ENCODE results near the gene CCT2.

CCT2 gene

GRCh38 chr12:69585189-69586062 is at the start of gene CCT2:
Gene CCT2, plus strand, starts transcription at chr12:69585459. Its CDS starts 63 bp downstream, at chr12:69585522.
- Mint-ChIP-seq H3K9me3 (no peaks in the 10 kb centered on the region), H3K27ac (peak within 1 kb of the TSS; percentile 100), H3K27me3 (no peaks in the 10 kb centered on the region), H3K4me1 (peaks cover 6 to 17% of the 10 kb centered on the region in 2 donors), H3K4me3 (peak within 1 kb of the TSS; percentile 99 to 100), H3K36me3 (peaks cover 21 to 28% of the 10 kb centered on the region in 2 donors)
- peak; percentile 96 to 98 for ATAC-seq (replicated peaks)
- DNase-seq = peak; percentile 94

DNA sequence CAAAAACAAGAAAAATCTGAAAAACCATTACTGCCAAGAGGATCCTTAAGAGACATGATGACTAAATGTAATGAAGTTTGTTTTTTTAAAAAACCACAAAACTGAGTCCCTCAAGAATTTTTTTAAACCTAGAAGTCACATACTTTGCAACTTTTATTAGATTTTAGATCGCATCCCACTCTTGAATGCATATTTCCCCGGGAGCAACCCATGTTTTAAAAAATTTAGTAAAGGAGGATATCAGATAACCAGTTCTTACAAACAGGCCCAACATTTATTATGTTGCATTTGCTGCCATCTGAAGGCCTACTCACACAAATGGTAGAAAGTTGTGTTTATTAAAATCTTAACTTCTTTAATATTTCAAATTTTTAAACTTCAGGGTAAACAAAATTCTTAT is 44.3 kb upstream of the CCT2 start:
- ATAC-seq (replicated peaks) (no peak), DNase-seq (no peak)
- Mint-ChIP-seq H3K9me3 (peaks cover 5 to 6% of the 10 kb centered on the region in 2 donors), H3K4me1 (no peaks in the 10 kb centered on the region), H3K27ac (no peak overlapping the region), H3K27me3 (no peaks in the 10 kb centered on the region), H3K36me3 (peaks cover 16 to 27% of the 10 kb centered on the region in 2 donors), H3K4me3 (no peak overlapping the region)

GRCh38 chr12:69544087-69544486 is 41.2 kb upstream of the CCT2 start:
- peaks cover 5 to 6% of the 10 kb centered on the region in 2 donors for H3K9me3 Mint-ChIP-seq
- H3K4me1 Mint-ChIP-seq = peaks cover 0 to 6% of the 10 kb centered on the region in 2 donors
- H3K4me3 Mint-ChIP-seq = no peak overlapping the region
- no peak for ATAC-seq (replicated peaks)
- DNase-seq = no peak
- no peaks in the 10 kb centered on the region for H3K27me3 Mint-ChIP-seq
- no peak overlapping the region for H3K27ac Mint-ChIP-seq
- peaks cover 13 to 21% of the 10 kb centered on the region in 2 donors for H3K36me3 Mint-ChIP-seq

DNA sequence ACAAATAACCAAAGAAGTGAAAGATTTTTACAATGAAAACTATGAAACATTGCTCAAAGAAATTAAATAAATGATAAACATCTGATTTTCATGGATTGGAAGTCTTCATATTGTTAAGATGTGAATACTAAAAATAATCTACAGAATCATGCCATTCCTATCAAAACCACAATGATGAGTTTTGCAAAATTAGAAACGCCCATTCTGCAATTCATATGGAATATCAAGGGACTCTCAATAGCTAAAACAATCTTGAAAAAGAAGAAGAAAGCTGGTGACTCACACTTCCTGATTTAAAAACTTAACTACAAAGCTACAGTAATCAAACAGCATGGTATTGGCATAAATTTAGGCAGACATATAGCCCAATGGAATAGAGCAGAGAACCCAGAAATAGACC is 40.2 kb upstream of the CCT2 start:
- no peak for ATAC-seq (replicated peaks)
- no peak overlapping the region for H3K27ac Mint-ChIP-seq
- H3K4me3 Mint-ChIP-seq = no peak overlapping the region
- no peak for DNase-seq
- H3K27me3 Mint-ChIP-seq = no peaks in the 10 kb centered on the region
- peaks cover 5 to 13% of the 10 kb centered on the region in 2 donors for H3K4me1 Mint-ChIP-seq
- peaks cover 5 to 6% of the 10 kb centered on the region in 2 donors for H3K9me3 Mint-ChIP-seq
- peaks cover 15 to 29% of the 10 kb centered on the region in 2 donors for H3K36me3 Mint-ChIP-seq

DNA sequence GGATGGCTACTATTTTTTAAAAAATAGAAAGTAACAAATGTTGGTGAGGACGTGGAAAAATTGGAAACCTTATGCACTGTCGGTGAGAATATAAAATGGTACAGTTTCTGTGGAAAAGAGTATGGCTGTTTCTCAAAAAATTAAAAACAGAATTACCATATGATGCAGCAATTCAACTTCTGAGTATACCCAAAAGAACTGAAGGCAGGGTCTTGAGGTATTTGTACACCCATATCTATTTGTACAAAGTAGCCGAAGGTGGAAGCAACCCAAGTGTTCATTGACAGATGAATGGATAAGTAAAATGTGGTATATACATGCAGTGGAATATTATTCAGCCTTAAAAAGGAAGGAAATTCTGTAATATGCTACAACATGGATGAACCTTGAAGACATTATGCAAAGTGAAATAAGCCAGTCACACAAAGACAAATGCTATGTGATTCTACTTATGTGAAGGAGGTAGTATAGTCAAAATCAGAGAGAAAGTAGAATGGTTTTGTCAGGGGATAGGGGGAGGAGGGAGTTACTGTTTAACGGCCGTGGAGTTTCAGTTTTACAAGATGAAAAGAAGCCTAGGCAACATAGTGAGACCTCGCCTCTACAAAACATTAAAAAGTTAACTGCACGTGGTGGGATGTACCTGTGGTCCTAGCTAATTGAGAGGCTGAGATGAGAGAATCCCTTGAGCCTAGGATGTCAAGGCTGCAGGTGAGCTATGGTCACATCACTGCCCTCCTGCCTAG is 38.4 kb upstream of the CCT2 start:
- ATAC-seq (replicated peaks) (no peak), DNase-seq (no peak)
- peaks cover 18 to 28% of the 10 kb centered on the region in 2 donors for H3K36me3 Mint-ChIP-seq
- H3K4me1 Mint-ChIP-seq = peaks cover 6 to 16% of the 10 kb centered on the region in 2 donors
- no peaks in the 10 kb centered on the region for H3K27me3 Mint-ChIP-seq
- peaks cover 5 to 6% of the 10 kb centered on the region in 2 donors for H3K9me3 Mint-ChIP-seq
- no peak overlapping the region for H3K4me3 Mint-ChIP-seq
- no peak overlapping the region for H3K27ac Mint-ChIP-seq

DNA sequence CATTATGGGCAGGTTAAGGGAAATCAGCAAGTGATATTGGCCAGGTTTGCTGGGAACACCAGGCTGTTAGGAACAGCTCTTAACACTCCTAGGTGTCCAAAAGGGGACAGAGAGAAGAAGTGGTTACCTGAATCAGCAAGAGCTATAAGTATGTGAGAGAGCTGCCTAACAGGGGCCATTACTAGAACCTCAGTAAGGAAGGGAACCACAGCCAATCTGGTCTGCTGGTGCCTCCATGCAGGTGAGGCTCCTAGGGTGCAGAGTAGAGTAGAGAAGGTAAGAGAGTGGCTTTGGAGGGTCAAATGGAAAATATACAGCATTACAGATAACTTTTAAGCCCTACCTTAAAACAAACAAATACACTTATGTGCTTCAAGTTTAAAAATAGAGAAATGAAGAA is 36.6 kb upstream of the CCT2 start:
- no peak overlapping the region for H3K4me3 Mint-ChIP-seq
- peaks cover 6 to 16% of the 10 kb centered on the region in 2 donors for H3K4me1 Mint-ChIP-seq
- H3K9me3 Mint-ChIP-seq = peaks cover under 1% of the 10 kb centered on the region in 2 donors
- no peaks in the 10 kb centered on the region for H3K27me3 Mint-ChIP-seq
- DNase-seq (no peak), ATAC-seq (replicated peaks) (no peak)
- peaks cover 12 to 23% of the 10 kb centered on the region in 2 donors for H3K36me3 Mint-ChIP-seq
- H3K27ac Mint-ChIP-seq = no peak overlapping the region

DNA sequence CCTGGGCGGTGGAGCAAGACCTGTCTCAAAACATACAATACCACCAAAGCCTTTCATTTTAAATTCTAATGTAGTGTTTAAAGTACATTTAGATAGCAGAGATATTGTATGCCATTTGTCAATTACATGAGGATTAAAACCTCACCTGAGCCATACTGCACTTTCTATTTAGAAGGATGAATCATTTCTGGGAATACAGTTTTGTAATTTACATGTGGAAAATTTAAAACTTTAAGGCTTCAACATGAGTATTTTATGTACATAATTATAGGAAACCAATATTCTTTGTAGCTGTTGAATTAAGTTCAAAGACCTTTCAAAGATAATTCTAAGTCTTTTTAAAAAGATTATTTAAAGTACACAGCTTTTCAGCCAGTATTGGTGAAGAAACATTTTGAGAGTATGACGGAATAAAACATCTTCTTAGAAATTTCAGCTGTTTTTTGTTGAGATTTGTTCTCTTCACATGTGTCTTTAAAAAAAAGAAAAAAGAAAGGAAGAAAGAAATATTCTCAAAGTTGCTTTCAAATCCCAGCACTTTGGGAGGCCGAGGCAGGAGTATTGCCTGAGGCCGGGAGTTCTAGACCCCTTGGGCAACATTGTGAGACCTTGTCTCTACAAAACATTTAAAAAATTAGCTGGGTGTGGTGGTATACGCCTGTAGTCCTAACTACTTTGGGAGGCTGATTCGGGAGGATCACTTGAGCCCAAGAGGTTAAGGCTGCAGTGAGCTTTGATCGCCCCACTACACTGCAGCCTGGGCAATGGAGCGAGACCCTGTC is 34.5 kb upstream of the CCT2 start:
- Mint-ChIP-seq H3K9me3 (no peaks in the 10 kb centered on the region), H3K36me3 (peaks cover 9 to 14% of the 10 kb centered on the region in 2 donors), H3K27ac (no peak overlapping the region), H3K4me1 (peaks cover 6 to 16% of the 10 kb centered on the region in 2 donors), H3K4me3 (no peak overlapping the region), H3K27me3 (no peaks in the 10 kb centered on the region)
- DNase-seq (no peak), ATAC-seq (replicated peaks) (no peak)

- peaks cover 8 to 20% of the 10 kb centered on the region in 2 donors for H3K4me1 Mint-ChIP-seq
- H3K4me3 Mint-ChIP-seq = no peak overlapping the region
- H3K27ac Mint-ChIP-seq = no peak overlapping the region
- H3K9me3 Mint-ChIP-seq = no peaks in the 10 kb centered on the region
- DNase-seq (no peak), ATAC-seq (replicated peaks) (no peak)
- H3K27me3 Mint-ChIP-seq = no peaks in the 10 kb centered on the region
- peaks cover 12% of the 10 kb centered on the region in 2 donors for H3K36me3 Mint-ChIP-seq
These were observed 31.5 kb upstream of the CCT2 start for GRCh38 chr12:69553628-69554248.

DNA sequence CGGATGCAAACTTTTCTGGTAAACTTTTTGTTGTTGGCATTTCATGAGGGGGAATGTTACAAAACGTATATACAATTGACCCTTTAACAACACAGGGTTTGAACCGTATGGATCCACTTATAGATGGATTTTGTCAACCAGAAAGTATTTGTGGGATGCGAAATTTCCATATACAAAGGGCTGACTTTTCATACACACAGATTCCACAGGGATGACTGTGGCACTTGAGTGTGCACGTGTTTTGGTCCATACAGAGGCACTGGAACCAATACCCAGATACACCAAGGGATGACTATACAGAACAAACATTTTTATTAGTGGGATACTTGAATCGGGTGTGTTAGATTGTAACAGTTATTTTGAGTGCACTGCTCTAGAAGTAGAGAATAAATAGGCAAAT is 29.8 kb upstream of the CCT2 start:
- H3K4me1 Mint-ChIP-seq = peaks cover 1 to 10% of the 10 kb centered on the region in 2 donors
- DNase-seq = no peak
- no peak overlapping the region for H3K4me3 Mint-ChIP-seq
- no peak overlapping the region for H3K27ac Mint-ChIP-seq
- ATAC-seq (replicated peaks) = no peak
- H3K9me3 Mint-ChIP-seq = no peaks in the 10 kb centered on the region
- peaks cover 3 to 9% of the 10 kb centered on the region in 2 donors for H3K36me3 Mint-ChIP-seq
- H3K27me3 Mint-ChIP-seq = no peaks in the 10 kb centered on the region

DNA sequence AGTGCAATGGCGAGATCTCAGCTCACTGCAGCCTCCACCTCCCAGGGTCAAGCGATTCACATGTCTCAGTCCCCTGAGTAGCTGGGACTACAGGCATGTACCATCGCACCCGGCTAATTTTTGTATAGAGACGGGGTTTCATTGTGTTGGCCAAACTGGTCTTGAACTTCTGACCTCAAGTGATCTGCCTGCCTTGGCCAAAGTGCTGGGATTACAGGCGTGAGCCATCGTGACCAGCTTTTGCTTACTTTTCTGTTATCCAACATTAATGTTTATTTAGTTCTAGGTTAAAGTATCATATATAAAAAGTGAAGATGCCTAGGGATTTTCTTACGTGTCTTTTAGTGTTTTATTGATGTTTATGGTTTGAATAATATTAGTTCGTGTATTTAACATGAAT is 28.9 kb upstream of the CCT2 start:
- Mint-ChIP-seq H3K27ac (no peak overlapping the region), H3K27me3 (no peaks in the 10 kb centered on the region), H3K4me1 (peaks cover 1 to 10% of the 10 kb centered on the region in 2 donors), H3K4me3 (no peak overlapping the region), H3K9me3 (no peaks in the 10 kb centered on the region), H3K36me3 (peaks cover under 1 to 7% of the 10 kb centered on the region in 2 donors)
- ATAC-seq (replicated peaks) (no peak), DNase-seq (no peak)

- DNase-seq (no peak), ATAC-seq (replicated peaks) (no peak)
- Mint-ChIP-seq H3K27me3 (no peaks in the 10 kb centered on the region), H3K9me3 (no peaks in the 10 kb centered on the region), H3K4me1 (peaks cover 0 to 1% of the 10 kb centered on the region in 2 donors), H3K27ac (no peak overlapping the region), H3K36me3 (peaks cover 0 to 3% of the 10 kb centered on the region in 2 donors), H3K4me3 (no peak overlapping the region)
These were observed 22.0 kb upstream of the CCT2 start for GRCh38 chr12:69563166-69563762.

DNA sequence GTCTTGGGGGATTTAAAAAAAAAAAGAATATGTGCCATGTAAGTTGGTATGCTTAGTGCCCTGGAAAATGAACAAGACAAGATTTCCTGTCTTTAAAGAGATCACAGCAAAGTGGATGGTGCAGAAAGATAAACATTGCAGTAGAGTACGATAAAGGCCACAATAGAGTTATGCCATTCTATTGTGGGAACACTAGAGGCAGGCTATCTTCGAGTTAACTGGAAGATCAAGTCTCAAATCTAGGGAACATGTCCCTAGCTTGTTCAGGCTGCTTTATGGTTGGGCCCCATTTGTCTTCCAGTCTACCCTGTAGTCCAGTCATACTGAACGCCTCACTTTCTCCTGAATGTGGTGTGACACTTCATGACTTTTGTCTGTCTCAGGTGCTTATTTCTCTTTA is 18.7 kb upstream of the CCT2 start:
- H3K4me1 Mint-ChIP-seq = no peaks in the 10 kb centered on the region
- H3K27me3 Mint-ChIP-seq = no peaks in the 10 kb centered on the region
- no peak overlapping the region for H3K4me3 Mint-ChIP-seq
- peaks cover 12 to 15% of the 10 kb centered on the region in 2 donors for H3K36me3 Mint-ChIP-seq
- ATAC-seq (replicated peaks) (no peak), DNase-seq (no peak)
- H3K27ac Mint-ChIP-seq = no peak overlapping the region
- no peaks in the 10 kb centered on the region for H3K9me3 Mint-ChIP-seq

DNA sequence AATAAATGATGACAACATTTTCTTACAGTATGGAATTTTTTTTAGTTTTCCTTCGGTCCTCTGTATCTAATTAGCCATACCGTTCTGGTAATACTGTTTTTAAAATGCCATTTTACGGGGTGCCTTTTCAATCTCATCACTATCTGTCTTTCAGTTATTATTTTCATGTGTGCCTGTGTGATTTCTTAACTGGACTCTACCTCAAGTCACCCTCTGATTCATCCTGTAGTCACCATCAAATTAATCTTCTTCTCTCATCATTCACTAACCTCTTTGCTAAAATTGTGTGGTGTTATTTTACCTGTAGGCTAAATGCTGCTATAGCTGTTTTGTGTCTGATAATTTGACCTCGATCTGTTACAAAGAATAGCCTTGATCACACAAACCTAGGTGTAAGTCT is 16.0 kb upstream of the CCT2 start:
- no peaks in the 10 kb centered on the region for H3K4me1 Mint-ChIP-seq
- no peak overlapping the region for H3K27ac Mint-ChIP-seq
- no peaks in the 10 kb centered on the region for H3K27me3 Mint-ChIP-seq
- H3K9me3 Mint-ChIP-seq = no peaks in the 10 kb centered on the region
- no peak for DNase-seq
- no peak overlapping the region for H3K4me3 Mint-ChIP-seq
- peaks cover 13 to 30% of the 10 kb centered on the region in 2 donors for H3K36me3 Mint-ChIP-seq
- no peak for ATAC-seq (replicated peaks)

Measured in stimulated activated naive B cell treated with anti-CD40 and anti-IgM and Interleukin-4, amounts not matched to agents 10 μg/mL and 1 μg/mL and 100 μg/mL, for 72 hours (primary cell).